Stimulated activated CD8-positive, alpha-beta memory T cell treated with anti-CD3 and anti-CD28 coated beads, Interleukin-12 subunit alpha, Interleukin-12 subunit beta, amount 100 ng/mL, for 1 hour (primary cell): ENCODE data around the gene LDLRAD4.
"Not testable (repeated sequence)": the region's sequence is repeated elsewhere in the genome, so short reads cannot be mapped to it uniquely, and the experiment has no call there.

Source experiments
- DNase-seq: peaks from one replicate; pipeline ENCODE4 v3.0.0-alpha.2; 2020; ENCODE audit warnings: low read depth

Gene LDLRAD4

GRCh38 chr18:13470516-13471197 is 252.1 kb downstream of the LDLRAD4 start:
- DNase-seq: no peak

DNA sequence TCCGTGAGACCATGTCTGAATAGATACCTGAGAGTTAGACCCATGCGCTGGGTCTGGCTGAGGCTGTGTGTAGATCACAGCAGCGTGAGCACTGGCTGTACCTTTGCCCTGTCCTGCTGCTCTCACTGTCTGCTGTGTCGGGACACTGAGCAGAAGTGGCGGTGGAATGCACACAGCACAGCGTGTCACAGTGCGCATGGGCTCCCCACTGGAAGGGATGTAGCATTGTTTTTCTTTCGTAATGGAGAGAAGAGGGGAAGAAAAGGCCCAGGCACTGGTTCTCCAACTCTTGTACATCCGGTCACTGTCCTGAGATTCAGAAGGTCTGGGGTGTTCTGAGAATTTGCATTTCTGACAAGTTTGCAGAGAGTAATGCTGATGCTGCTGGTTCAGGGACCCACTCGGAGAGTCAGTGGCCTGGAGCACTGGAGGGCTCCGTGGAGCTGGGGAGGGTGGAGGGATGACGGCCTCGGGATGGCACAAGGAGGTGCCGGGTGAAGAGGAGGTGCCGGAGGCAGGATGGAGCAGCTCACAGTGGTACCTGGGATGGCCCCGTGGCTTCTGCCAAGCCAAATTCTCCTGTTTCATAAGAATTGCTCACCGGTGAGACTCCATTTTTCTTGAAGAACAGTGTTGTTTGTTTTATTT is 252.8 kb downstream of the LDLRAD4 start:
- no peak for DNase-seq

DNA sequence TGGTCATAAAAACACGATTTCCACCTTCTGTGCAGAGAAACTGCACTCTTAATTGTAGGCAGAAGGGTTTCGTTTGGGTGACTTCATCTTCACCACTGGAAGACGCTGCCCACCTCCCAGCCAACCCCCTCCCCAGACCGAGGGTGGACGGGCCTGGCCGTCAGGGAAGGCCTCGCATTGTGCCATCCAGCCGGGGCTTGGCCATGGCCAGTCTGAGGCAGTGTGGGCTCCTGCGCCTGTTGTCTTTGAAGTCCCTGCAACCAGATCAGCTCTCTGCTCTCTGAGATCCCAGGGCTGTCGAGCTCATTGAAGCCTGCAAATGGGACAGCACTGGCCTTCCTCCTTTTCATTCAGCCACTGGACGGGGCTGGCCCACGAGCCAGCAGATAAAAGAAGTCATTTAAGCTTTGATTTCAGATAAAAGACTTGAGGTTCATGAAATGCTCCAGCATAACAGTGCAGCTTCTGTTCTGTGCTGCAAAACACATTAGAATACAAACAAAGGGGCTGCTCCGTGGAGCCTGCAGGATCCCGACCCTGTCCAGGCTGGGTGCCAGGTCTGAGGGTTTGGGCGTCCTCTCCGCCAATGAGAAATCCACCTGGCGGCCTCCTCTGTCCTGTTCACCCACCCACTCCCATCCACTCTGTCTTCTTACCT is 253.5 kb downstream of the LDLRAD4 start:
- no peak for DNase-seq

GRCh38 chr18:13473751-13474150 is 255.2 kb downstream of the LDLRAD4 start:
- DNase-seq: no peak

- DNase-seq: no peak
Measured at GRCh38 chr18:13474336-13474735, 255.8 kb downstream of the LDLRAD4 start.

- DNase-seq: no peak
Measured at GRCh38 chr18:13474907-13475545, 256.5 kb downstream of the LDLRAD4 start.

GRCh38 chr18:13476312-13476711 is 257.8 kb downstream of the LDLRAD4 start:
- DNase-seq: not testable (repeated sequence)

DNA sequence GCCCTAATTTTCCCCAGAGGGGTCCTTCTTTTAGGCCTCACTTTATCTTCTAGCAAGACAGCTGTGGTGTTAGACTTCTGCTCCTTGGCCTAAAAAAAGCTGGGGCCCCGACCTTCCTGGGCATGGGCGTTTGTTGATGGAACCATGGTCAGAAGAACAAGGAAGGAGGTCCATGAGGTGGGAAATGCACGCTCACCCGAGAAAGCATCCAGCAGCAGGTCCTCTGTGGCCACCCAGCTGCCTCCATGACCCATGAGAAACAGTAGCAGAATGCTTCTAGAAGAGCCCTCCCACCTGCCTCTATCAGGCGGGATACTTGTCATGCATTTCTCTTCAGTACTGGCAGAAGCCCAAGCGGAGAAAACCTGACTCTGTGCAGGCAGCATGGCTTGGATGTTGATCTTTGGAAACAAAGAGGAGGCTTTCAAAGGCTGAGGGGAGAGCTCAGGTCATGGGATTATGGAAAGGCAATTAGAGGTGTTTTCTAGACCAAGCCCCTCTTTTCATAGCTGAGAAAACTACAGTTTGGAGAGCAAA is 258.7 kb downstream of the LDLRAD4 start:
- DNase-seq: no peak

DNA sequence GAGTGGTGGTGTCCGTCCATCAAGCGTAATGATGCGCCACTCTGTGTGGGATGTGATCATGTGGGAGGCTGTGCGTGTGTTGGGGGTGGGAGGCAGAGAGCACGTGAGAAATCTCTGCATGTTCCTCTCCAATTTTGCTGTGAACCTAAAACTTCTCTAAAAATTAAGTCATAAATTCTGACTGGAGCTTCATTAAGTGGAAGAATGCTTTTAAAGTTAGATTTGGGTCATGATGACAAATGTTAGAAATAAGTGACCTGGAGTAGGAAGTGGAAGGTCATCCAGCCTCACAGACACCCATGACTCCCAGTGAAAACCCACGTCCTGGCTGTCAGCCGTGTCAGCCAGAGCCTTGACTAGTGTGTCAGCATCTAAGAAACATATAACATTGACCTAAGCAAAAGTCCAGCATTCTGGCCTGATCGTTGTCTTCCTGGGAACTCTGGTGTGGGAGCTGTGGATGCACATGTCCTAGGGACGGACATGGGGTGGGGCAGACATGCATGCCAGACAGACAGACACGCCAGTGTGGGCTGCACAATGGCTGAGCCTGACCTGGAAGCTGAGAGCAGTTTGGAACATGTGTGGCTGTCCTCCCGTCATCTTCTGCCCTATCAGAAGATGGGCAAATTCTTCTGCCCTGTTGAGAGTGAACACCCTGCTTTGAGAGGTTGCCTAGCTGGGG is 262.2 kb downstream of the LDLRAD4 start:
- DNase-seq: no peak

DNA sequence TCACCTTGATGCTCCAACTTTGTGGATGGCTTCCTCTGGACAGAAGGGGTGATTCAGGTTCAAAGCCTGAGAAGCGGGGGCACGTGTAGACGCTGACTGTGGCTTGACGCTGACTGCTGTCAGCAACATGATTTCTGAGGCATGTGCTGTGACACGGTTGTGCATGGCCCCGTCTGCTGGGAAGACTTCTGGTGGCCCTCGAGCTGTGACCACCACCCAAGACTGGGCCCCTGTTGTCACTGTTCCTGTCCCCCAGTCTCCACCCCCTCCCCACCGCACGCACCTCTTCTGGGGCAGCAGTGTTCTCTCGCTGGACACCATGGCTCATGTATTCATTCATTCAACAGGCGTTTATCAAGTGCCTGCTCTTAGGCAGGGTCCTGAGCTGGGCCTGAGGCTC is 262.8 kb downstream of the LDLRAD4 start:
- no peak for DNase-seq

GRCh38 chr18:13481820-13482617 is 263.5 kb downstream of the LDLRAD4 start:
- no peak for DNase-seq

GRCh38 chr18:13482618-13482945 is 264.0 kb downstream of the LDLRAD4 start:
- DNase-seq: no peak

- DNase-seq: no peak
Measured at GRCh38 chr18:13483316-13484270, 265.0 kb downstream of the LDLRAD4 start.

DNA sequence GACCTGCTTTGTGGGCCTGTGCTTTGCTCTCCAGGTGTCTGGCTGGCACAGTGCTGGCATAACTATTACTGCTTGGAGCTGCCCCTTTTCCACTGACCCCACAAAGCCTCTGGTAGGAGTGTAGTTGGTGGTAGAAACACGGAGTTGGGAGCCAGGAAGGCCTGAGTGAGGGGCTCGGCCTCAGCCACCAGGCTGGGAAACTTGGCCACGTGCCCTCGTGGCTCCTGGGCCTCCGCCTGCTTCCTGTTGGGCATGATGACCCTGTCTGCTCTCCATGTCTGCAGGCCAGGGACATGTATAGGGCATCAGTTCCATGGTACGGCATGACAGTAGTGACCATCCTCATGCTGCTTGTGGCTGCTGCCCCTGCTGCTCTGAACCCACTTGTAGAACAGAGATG is 266.6 kb downstream of the LDLRAD4 start:
- DNase-seq: no peak

GRCh38 chr18:13485604-13486003 is 267.0 kb downstream of the LDLRAD4 start:
- DNase-seq: no peak

DNA sequence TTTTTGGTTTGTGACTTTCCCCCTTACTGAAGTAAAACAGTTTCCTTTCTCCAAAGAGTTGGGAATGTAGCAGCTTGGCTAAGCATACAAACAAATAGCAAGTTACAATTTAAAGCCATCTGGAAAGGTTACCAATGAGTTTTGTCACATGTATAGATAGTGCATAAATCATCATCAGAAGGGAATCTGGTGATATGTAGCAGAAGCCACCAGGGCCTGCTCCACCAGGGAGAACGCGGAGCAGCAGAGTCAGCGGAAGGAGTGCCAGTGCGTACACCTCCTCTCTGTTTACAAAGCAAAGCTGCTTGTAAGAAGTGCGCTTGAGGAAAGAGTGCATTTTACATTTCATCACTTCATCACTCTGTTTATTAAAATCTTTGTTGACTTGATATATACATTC is 267.7 kb downstream of the LDLRAD4 start:
- no peak for DNase-seq

- no peak for DNase-seq
Measured at GRCh38 chr18:13486686-13487085, 268.1 kb downstream of the LDLRAD4 start.

DNA sequence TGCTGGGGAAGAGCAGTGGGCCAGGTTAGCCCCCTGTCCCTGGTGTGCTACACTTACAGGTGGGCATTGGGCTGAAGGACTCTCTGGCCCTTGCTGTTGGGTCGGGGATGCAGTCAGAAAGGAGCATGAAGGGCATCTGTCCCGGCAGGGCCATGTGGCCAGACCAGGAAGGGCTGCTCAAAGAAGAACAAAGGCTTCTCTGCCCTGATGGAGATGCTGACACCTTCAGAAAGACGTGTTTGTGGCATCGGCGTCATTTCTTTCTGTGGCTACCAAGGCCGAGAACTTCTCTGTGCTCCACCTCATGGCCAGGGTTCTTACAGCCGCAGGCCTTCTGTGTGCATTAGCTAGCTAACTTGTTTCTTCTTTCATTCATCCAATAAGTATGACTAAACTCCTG is 268.7 kb downstream of the LDLRAD4 start:
- no peak for DNase-seq

DNA sequence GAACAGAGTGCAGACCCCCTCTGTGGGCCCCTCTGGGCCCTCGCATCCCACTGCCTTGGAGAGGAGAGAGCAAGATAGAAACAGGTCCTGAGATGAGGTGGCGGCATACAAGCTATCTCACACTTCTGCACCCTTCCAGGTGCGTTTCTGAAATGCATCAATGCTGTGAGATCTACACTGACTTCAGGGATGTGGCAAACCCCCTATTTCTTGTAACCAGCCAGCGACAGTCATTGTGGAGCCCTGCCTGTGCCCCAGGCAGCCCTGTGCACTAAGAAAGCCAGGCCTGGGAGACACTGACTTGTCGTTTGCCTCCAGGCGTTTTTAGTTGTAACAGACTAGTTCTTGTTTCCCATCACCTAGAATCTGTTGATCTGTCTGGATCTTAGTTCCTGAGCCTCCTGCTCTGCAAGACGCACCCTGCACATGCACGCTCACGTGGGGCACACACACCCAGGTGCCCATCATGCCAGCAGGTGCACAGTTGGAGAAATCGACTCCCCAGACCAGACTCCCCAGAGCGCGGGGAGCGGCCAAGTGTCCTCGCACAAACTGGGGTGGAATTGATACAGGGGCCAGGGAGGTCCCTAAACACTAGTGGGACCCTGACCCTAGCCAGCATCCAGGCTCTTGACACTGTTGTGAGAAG is 269.8 kb downstream of the LDLRAD4 start:
- DNase-seq: no peak

- not testable (repeated sequence) for DNase-seq
Measured at GRCh38 chr18:13489303-13489702, 270.7 kb downstream of the LDLRAD4 start.
